Stimulated activated CD4-positive, alpha-beta T cell treated with anti-CD3 and anti-CD28 coated beads, Interleukin-12 subunit alpha, Interleukin-12 subunit beta, amount 100 ng/mL, for 24 hours (primary cell): Measurements from ENCODE around the gene KCNB1.
"Not testable (repeated sequence)": the region's sequence is repeated elsewhere in the genome, so short reads cannot be mapped to it uniquely, and the experiment has no call there.

Experiments
- DNase-seq, 2 experiments: peaks; one replicate each; pipeline ENCODE4 v3.0.0-alpha.2; 2020; ENCODE audit warnings: low read depth in 2 of 2

Gene KCNB1

GRCh38 chr20:49409975-49410621, 72.4 kb downstream of the KCNB1 start:
- DNase-seq = not testable (repeated sequence)

DNA sequence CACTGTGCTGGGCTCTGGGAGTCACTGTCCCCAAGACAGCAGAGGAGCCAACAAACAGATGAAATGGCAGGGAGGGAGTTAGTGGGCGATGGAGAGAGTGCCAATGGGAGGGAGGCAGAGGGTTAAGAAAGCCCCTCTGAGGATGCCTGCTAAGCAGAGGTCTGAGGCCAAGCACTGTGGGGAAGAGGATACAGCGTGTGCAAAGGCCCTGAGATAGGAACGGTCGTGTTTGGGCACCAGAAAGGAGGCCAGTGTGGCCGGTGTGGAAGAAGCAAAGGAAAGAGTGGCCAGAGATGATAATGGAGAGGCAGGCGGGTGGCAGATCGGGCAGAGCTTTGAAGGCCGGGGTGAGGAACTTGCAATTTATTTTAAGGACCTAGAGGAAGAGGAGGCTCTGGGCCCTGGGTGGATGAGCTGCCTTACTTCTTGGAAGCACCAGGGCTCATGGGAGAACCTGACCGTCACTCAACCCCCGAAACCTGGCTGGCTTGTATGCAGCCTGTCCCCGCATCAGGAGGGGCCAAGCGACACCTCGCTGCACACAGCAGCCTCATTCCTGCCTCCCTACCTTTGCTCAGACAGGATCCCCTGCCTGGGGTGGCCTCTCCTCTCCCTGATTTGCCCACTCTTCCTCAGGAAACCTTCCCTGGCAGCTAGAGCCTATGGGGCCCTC, 73.0 kb downstream of the KCNB1 start:
- no peak for DNase-seq

DNA sequence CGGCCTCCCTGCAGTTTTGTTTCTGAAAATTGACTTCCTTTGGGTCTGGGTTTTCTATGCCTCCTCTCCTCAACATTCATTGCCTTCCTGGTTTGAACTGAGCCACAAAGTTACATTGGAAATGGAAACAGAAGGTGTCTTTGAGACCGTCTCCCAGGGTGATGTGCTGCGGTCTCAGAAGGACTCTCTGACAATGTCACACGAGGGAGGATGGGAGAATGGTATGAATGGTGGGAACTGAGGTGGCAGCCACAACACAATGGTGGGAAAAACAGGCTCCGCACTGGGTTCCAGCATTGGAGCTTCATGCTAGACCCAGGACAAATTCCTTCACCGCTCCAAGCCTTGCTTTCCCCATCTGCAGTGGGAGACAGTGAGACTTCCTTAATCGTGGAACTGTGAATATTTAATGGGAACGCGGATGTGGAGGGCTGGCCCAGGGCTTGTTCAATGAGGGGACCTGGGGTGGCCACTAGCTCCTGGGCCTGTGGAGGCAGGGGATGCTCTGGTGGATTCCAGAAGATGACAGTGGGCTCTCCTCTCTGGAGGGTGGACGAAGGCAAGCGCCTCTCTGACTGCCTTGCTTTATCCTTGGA, 73.9 kb downstream of the KCNB1 start:
- no peak for DNase-seq

- no peak for DNase-seq
Measured at GRCh38 chr20:49406666-49407065, 75.8 kb downstream of the KCNB1 start.

DNA sequence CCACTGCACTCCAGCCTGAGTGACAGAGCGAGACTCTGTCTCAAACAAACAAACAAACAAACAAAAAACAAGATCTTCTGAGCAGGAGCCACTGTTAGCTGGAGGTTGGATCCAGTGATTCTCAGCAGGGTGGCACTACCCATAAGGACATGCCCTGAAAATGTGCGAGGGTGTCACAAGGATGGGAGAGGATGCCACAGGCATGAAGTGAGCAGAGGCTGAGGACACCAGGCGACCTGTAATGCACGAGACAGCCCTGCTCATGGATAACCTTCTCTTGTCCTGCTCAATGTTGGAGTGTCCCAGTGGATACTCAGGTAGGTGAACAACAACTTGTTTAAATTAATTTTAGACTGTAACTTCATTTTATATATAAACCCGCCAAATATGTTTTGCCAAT, 76.8 kb downstream of the KCNB1 start:
- no peak for DNase-seq

DNA sequence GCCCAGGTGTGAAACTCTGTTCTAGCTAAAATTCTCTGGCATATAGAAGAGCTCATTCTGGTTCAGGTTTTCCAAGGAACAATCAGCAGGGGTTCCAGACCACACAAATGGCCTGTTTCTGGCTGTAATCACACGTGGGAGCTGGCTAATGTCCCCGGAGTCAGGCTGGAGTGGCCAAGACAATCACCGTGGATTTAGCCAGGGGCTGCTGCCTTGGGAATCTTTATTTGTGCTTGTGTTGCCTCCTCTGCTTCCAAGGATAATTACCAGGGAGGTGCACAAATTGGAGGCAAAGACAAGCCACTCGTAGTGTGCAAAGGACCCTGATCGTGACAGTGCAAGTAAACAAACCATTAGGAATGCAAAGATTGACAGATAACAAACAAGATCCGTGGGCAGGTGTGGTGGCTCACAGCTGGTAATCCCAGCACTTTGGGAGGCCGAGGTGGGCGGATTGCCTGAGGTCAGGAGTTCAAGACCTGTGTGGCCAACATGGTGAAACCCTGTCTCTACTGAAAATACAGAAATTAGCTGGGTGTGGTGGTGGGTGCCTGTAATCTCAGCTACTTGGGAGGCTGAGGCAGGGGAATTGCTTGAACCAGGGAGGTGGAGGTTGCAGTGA, 77.3 kb downstream of the KCNB1 start:
- no peak for DNase-seq

GRCh38 chr20:49404461-49404860, 78.0 kb downstream of the KCNB1 start:
- DNase-seq = no peak

DNA sequence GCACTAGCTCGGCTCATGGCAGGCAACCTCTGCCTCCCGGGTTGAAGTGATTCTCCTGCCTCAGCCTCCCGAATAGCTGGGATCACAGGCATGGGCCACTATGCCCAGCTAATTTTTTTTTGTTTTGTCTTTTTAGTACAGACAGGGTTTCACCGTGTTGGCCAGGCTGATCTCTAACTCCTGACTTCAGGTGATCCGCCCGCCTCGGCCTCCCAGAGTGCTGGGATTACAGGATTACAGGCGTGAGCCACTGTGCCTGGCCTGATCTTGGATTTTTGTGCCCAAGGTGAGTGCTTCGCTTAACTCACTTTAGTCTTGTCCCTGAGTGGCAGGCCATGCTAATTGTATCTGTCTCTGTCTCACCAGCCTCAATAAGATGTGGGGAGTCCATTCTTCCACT, 78.6 kb downstream of the KCNB1 start:
- DNase-seq = no peak

DNA sequence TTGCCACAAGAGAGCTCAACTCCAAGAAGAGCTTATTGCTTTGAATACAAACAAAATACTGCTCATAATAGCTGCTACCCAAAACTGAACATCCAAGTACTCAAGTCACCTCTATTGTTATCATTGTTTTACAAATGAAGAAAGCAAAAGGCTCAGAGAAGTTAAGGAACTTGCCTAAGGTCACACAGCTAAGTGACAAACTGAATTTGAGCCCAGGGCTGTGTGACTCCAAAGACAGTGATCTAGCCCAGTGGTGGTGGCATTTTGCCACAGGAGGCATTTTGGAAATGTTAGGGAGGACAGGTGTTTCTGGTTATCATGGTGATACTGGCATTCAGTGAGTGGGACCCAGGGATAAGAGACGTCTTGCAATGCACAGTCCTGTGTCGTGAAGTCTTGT, 79.5 kb downstream of the KCNB1 start:
- no peak for DNase-seq

- no peak for DNase-seq
Measured at GRCh38 chr20:49400904-49401303, 81.6 kb downstream of the KCNB1 start.

DNA sequence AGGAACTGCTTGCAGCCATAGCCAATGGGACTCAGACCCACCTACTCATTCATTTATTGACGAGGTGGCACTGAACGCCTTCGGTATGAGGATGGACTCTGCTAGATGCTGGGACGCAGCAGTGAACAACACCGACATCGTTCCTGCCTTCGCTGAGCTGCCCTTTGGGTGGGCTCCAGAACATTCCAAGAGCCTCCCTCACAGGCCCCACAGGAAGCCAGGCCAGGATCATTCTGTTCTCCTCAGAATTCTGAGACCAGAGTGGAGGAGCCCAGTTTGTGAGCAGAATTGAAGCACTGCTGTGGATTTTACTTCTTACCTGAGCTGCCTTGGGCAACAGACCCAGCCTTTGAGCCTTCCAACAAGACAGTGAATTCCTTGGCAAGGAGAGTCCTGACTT, 82.1 kb downstream of the KCNB1 start:
- DNase-seq = no peak

DNA sequence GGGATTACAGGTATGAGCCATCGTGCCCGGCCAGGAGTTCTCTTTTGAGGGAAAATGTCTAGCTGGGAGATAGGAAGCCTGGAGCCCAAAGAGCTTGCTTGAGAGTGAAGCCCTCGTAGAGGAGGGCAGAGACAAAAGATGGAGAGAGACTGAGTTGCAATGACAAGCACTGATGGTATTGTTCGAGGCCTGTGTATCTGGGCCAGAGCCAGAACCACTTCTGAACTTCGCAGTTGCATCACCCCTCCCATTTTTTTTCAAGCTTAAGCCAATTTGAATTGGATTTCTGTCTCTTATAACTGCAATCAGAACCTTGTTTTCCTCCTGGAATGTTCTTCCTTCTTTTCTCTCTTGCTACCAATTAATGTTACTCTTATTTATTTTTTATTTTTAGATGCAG, 83.1 kb downstream of the KCNB1 start:
- no peak for DNase-seq

- DNase-seq = no peak
Measured at GRCh38 chr20:49398401-49399144, 83.9 kb downstream of the KCNB1 start.

GRCh38 chr20:49397525-49397924, 84.9 kb downstream of the KCNB1 start:
- DNase-seq = no peak

DNA sequence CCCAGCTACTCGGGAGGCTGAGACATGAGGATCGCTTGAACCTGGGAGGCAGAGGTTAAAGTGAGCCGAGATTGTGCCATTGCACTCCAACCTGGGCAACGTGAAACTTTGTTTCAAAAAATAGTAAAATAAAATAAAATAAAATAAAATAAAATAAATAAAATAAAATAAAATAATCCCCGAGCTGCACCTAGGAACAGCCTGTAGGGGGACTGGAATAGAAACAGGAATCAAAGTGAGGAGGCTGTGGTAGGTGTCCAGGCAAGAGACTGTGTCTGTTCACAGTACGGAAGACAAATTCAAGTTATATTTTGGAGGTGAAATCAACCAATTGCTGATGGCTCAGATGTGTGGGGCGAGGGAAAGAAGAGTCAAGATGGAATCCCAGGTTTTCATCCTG, 86.2 kb downstream of the KCNB1 start:
- DNase-seq = no peak

GRCh38 chr20:49395659-49396058, 86.8 kb downstream of the KCNB1 start:
- no peak for DNase-seq

- no peak for DNase-seq
Measured at GRCh38 chr20:49395183-49395582, 87.3 kb downstream of the KCNB1 start.

GRCh38 chr20:49394757-49395156, 87.7 kb downstream of the KCNB1 start:
- no peak for DNase-seq

- DNase-seq = no peak
Measured at GRCh38 chr20:49394264-49394663, 88.2 kb downstream of the KCNB1 start.

DNA sequence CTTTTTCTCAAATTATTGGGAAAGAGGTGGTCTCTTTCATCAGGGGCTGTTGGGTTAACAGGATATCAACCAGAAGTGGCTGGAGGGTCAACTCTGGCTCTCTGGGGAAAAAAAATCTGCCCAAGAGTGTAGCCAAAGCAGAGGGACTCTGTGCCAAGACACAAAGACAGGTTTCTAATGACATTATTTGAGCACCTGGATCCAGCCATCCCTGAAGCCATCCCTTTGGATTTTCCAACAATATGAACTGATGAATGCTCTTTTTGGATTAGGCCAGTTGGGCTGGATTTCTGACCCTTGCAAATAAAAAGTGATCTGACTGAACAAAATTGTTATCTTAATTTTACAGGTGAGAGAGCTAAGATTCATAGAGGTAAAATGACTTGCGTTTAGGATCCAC, 88.7 kb downstream of the KCNB1 start:
- DNase-seq = no peak

DNA sequence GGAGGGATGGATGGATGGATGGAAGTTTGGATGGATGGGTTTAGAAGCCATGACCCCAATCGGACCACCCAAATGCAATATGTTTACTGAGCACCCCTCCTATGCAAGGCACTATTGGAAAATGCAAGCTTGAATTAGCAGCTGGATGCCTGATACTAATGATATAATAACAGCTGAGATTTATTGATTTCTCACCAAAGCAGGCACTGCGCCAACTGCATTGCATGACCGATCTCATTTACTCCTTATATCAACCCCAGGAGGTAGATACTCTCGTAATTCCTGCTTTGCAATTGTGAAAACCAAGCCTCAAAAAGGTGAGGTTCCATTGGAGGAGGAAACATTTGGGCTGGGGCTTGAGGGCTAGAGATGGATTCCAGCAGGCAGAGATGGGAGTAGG, 89.7 kb downstream of the KCNB1 start:
- no peak for DNase-seq
